Activated gamma-delta T cell treated with Interleukin-2 at 50 U/mL for 16 hours (primary cell): Measurements from ENCODE around the gene SWSAP1.

Source experiments
- DNase-seq: peaks from one replicate; pipeline ENCODE4 v3.0.0-alpha.2; 2020

SWSAP1 gene

GRCh38 chr19:11355160-11356073, 19.0 kb upstream of the SWSAP1 start, which contains the start of gene PLPPR2:
Gene PLPPR2, plus strand, starts transcription at chr19:11355432. Its CDS starts 2,242 bp downstream, at chr19:11357674.
- peak; percentile 76 for DNase-seq

- no peak for DNase-seq
Observed at GRCh38 chr19:11356074-11356397, 18.4 kb upstream of the SWSAP1 start.

DNA sequence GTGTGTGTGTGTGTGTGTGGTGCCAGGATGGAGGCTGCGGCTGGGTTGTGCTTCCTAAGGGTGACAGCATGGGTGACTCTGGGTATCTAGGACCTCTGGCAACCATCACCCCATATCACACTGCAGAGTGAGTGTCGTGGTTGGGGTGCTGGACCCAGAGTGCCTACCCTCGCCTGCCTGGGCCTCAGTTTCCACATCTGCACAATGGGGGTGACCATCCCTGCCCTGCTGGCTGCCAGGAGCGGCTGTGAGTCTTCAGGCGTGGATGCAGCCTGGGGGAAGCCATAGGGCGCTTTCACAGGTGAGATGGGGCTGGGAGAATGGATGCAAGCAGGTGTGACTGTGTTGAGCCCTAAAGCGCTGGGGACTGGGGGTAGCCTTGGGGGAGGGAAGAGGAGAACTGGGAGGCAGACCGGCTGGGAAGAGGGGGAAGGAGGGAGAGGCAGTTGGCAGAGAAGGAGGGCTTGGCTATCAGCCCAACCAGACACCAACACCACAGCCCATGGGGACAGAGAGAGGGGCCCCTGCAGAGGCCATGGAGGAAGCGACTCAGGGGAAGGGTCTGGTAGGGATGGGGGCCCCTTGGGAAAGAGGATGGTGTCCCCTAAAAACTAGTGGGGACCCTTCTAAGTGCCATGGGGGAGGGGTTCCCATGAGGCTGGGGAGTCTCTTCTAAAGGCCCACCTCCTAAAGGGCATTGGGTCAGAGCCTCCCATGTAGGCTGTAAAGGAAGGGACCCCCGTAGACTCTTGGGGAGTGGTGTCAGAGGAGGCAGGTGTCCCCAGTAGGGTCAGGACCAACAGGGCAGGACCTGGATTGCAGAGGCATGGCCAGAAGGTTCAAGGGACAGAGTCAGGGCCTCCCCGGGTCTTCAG, 17.6 kb upstream of the SWSAP1 start:
- no peak for DNase-seq

GRCh38 chr19:11359421-11359820, 15.0 kb upstream of the SWSAP1 start:
- no peak for DNase-seq

GRCh38 chr19:11361037-11361770, 13.3 kb upstream of the SWSAP1 start:
- DNase-seq = no peak

DNA sequence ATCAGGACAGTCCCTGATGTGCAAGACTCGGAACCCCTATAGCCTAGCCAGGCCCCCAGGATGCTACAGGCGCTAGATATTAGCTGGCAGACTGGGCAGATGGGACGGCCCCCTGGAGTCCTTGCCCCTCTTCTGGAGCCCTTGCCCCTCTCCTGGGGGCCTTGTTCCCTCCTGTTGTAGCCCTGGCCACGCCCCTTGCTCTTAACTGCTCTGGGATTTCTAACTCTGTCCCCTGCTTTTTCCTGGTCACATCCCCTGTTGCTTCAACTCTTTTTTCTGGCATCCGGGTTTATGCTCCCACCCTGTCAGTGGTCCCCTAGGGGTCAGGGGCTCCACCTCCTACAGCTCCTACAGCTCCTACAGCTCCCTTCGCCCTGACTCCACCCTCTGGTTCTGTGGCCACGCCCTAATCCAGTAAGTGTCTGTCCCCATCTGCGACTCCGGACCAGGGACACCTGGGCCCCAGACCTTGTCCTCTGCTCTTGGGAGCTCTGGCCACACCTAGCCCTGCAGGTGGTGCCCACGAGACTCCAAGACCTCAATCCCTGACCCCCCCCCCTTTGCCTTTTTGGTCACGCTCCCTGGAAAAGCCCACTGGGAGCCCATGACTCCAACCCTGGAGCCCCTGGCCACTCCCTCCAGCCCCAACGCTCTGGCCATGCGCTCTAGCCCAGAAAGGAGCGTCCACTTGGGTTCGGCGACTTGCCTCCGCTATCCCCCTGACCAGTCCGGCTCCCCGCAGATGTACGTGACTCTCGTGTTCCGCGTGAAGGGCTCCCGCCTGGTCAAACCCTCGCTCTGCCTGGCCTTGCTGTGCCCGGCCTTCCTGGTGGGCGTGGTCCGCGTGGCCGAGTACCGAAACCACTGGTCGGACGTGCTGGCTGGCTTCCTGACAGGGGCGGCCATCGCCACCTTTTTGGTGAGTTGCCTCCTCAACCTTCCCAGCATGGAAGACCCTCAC, 12.4 kb upstream of the SWSAP1 start:
- no peak for DNase-seq

- DNase-seq = no peak
Observed at GRCh38 chr19:11363881-11364280, 10.6 kb upstream of the SWSAP1 start.

DNA sequence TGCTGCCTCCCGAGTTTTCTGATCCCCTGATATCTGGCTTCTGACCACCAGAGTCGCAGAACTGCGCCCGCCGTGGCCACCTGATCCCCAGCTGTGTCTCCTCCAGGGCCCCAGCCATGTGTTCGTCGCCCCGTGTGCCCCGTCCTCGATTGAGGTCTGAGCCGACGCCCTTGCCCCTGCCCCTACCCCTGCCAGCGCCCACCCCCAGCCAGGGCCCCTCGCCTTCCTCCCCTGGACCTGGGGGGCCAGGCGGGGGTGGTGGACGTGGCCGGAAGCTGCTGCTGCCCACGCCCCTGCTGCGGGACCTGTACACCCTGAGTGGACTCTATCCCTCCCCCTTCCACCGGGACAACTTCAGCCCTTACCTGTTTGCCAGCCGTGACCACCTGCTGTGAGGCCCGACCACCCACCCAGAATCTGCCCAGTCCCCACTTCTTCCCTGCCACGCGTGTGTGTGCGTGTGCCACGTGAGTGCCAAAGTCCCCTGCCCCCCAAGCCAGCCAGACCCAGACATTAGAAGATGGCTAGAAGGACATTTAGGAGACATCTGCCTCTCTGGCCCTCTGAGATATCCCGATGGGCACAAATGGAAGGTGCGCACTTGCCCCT, 10.1 kb upstream of the SWSAP1 start:
- DNase-seq = no peak

DNA sequence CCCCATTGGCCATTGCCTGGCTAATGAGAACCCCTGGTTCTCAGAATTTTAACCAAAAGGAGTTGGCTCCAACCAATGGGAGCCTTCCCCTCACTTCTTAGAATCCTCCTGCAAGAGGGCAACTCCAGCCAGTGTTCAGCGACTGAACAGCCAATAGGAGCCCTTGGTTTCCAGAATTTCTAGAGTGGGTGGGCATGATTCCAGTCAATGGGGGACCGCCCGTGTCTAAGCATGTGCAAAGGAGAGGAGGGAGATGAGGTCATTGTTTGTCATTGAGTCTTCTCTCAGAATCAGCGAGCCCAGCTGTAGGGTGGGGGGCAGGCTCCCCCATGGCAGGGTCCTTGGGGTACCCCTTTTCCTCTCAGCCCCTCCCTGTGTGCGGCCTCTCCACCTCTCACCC, 9.5 kb upstream of the SWSAP1 start:
- no peak for DNase-seq

GRCh38 chr19:11365557-11366117, 8.8 kb upstream of the SWSAP1 start:
- DNase-seq = no peak

- DNase-seq = no peak
Observed at GRCh38 chr19:11367528-11367927, 6.9 kb upstream of the SWSAP1 start.

DNA sequence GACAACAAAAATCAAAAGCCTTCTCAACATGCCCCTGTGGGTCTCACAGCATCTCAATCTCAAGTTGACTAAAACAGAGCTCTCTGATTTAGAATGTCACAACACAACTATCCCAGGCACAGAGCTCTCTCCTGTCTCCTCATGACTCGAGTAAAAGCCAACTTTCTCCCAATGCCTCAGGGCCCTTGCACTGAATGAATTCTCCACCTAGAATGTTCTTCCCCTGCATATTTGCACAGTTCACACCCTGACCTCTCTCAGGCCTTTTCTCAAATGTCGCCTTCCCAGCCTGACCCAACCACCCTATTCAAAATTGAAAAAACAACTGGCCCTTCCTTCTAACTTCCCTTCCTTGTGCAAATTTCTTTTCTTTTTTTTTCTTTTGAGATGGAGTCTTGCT, 3.7 kb upstream of the SWSAP1 start:
- no peak for DNase-seq

- DNase-seq = no peak
Observed at GRCh38 chr19:11373166-11373884, 1.1 kb upstream of the SWSAP1 start.

DNA sequence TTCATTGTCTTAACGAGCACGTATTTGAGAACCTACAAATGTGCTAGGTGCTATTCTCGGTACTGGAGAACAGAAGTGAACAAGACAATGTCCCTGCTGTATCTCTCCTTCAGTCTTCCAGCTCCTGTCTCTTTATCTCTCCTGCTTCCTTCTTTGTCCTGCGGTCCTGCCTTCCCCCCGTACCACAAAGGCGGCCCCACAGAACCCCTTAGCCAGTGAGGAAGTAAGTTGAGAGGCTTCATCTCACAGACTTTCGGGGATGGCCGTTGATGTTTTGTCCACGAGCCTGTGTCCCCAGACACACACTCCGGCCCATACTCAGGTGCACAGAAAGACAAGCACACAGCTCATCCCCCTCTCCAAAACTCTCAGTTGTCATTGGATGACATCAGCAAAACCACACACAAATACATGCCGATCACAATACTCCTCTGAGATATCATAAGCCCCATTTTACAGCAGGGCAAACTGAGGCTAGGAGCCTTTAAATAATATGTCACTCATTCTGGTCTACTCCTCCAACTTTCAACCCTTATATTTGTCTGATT, 507 bp upstream of the SWSAP1 start:
- DNase-seq = no peak

- peak; percentile 77 for DNase-seq
Observed at GRCh38 chr19:11375143-11375948, 880 bp downstream of the SWSAP1 start.

GRCh38 chr19:11377237-11377636, 2.8 kb downstream of the SWSAP1 start:
- no peak for DNase-seq

DNA sequence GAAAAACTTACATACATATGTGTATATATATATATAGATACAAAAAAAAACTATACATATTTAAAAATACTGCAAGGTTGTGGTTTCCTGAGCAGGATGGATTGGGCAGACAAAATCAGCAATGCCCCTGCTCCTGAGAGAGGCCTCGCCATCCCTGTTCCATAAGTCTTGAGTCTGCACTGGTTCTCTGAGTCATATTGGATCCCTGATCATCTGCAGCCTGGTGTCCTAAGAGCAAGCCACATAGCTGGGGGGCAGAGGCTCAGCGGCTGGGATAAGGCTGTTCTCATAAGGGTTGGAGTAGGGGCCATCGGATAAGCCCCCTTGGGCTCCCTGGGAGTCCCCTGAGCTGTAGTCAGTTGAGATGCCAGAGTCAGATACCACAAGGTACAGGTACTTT, 3.3 kb downstream of the SWSAP1 start:
- no peak for DNase-seq

DNA sequence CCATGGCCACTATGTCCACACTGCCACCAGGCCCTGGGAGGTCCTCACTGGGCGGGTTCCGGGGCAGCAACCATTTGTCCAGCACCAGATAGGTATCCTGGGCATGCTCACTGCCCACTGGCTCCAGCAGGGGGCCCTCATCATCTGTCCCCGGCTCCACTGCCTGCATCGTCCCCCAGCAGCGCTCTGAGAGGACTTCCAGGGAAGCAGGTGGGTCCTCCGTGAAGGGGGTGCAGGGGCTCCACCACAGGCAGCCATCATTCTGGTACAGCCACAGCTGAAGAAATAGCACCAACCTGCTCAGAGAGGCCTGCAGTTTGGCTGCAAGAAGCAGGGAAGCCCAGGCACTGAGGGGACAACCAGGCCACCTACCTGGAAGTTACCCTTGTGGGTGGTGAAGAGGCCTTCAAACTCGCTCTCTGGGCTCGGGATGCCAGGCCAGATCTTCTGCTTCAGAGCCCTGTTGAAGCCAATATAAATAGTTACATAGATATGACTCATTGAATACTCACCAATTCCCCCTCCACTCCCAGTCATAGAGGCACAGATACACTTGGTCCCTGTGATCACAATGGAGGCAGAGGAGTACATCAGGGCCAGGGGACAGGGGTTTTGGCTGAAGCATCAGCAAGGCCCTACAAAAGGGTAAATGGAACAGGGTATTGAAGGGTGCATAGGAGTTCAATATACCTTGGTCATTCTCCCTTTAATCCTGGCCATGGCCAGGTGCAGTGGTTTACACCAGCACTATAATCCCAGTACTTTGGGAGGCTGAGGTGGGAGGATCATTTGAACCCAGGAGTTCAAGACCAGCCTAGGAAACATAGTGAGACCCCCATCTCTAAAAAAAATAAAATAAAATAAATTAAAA, 4.1 kb downstream of the SWSAP1 start:
- no peak for DNase-seq
